A549 (cell line): ENCODE data around the gene EMP3. TPM values are rescaled to one million over a fixed set of nuclear protein-coding genes. Genes with fewer than 3 reads are reported as not detected.

Experiments
- ATAC-seq, 2 experiments: fragments of 200-7000 bp in 1 of 2; fragments of >200 bp in 1 of 2; cut with Nextera tagmentation in 1 of 2; cut with Tn5 transposase in 1 of 2; 3 replicates each; pipeline versions ENCODE4 v1.8.0 to v1.9.1; 2018 to 2020; ENCODE audit warnings: mild to moderate bottlenecking in 1 of 2, moderate library complexity in 1 of 2
- CTCF ChIA-PET: fragments of 300-600 bp; sonication (Branson Sonifier 250); formaldehyde crosslinking; extraction: SDS; loops from one replicate; lab custom pipeline; 2021; ENCODE audit warnings: antibody characterized with exemption, inconsistent platforms; lab: Yijun Ruan, JAX
- POLR2A ChIA-PET: fragments of 350-600 bp; formaldehyde crosslinking; extraction: SDS; loops from one replicate; lab custom pipeline; 2021; ENCODE audit warnings: antibody characterized with exemption, inconsistent platforms; lab: Yijun Ruan, JAX
- DNase-seq, 2 experiments: peaks; one replicate each; pipeline versions ENCODE4 v3.0.0 to v3.0.0-alpha.2; 2011 to 2016; ENCODE audit warnings: low read depth in 1 of 2, low spot score in 1 of 2
- FAIRE-seq: peaks from 2 replicates; lab custom pipeline; 2011; peaks lifted over from hg19 to GRCh38; lab: Jason Lieb, UNC
- H3K27ac ChIP-seq, 2 experiments: fragments of >200 bp; sonication (Bioruptor Twin); formaldehyde crosslinking; 3 replicates each; pipeline ENCODE4 v1.5.1; 2016 to 2017
- H3K4me1 ChIP-seq: fragments of >200 bp; sonication (Bioruptor Twin); formaldehyde crosslinking; 3 replicates; pipeline ENCODE4 v1.6.1; 2016
- H3K4me2 ChIP-seq: fragments of >200 bp; sonication (Bioruptor Twin); formaldehyde crosslinking; 3 replicates; pipeline ENCODE4 v1.6.1; 2016
- H3K4me3 ChIP-seq: fragments of >200 bp; sonication (Bioruptor Twin); formaldehyde crosslinking; 3 replicates; pipeline ENCODE4 v1.5.1; 2016
- H3K9me3 ChIP-seq: fragments of >200 bp; sonication (Bioruptor Twin); formaldehyde crosslinking; 3 replicates; pipeline ENCODE4 v1.6.1; 2016
- CBX2 ChIP-seq: fragments of 200-600 bp; sonication (generic); IDR thresholded peaks from 2 replicates; pipeline ENCODE4 v1.6.1; 2016; ENCODE audit warnings: low read depth, mild to moderate bottlenecking, borderline replicate concordance
- CHD4 ChIP-seq: fragments of 200-600 bp; sonication (generic); IDR thresholded peaks from 2 replicates; pipeline ENCODE4 v1.6.1; 2016; ENCODE audit warnings: antibody characterized with exemption, mild to moderate bottlenecking, borderline replicate concordance
- EHMT2 ChIP-seq: fragments of 200-600 bp; sonication (generic); IDR thresholded peaks from 2 replicates; pipeline ENCODE4 v1.6.1; 2016; ENCODE audit warnings: antibody characterized with exemption, low read depth, mild to moderate bottlenecking, moderate library complexity
- ESRRA ChIP-seq: fragments of 150-350 bp; IDR thresholded peaks from 2 replicates; pipeline ENCODE4 v1.6.1; 2014; ENCODE audit warnings: mild to moderate bottlenecking, low read length, borderline replicate concordance
- FOSB ChIP-seq: fragments of 250-450 bp; sonication (Bioruptor Pico); IDR thresholded peaks from 2 replicates; pipeline ENCODE4 v1.5.0; 2020; ENCODE audit warnings: mild to moderate bottlenecking, moderate library complexity
- FOXS1 ChIP-seq: fragments of 250-450 bp; sonication (Bioruptor Pico); IDR thresholded peaks from 2 replicates; pipeline ENCODE4 v1.5.0; 2020; ENCODE audit warnings: mild to moderate bottlenecking, moderate library complexity
- GATA3 ChIP-seq: IDR thresholded peaks from 2 replicates; pipeline ENCODE4 v1.6.1; 2012; ENCODE audit warnings: borderline replicate concordance
- HOXA7 ChIP-seq: fragments of 250-450 bp; sonication (Bioruptor Pico); IDR thresholded peaks from 2 replicates; pipeline ENCODE4 v1.5.0; 2020; ENCODE audit warnings: mild to moderate bottlenecking, moderate library complexity
- JUN ChIP-seq, 2 experiments: fragments of >200 bp; sonication (Bioruptor Twin); formaldehyde crosslinking; IDR thresholded peaks; 2 replicates in 1 of 2; 3 replicates in 1 of 2; pipeline ENCODE4 v1.6.1; 2016 to 2017
- MAFK ChIP-seq: fragments of 450-650 bp; IDR thresholded peaks from 2 replicates; pipeline ENCODE4 v1.6.1; 2014; ENCODE audit not compliant: partially characterized antibody
- POLR2A ChIP-seq: IDR thresholded peaks from 2 replicates; pipeline ENCODE4 v1.6.1; 2012; ENCODE audit warnings: mild to moderate bottlenecking, low read length
- RAD21 ChIP-seq, 2 experiments: fragments of >200 bp in 1 of 2; sonication (Bioruptor Twin) in 1 of 2; formaldehyde crosslinking in 1 of 2; IDR thresholded peaks in 1 of 2; conservative IDR thresholded peaks in 1 of 2; 2 replicates in 1 of 2; 3 replicates in 1 of 2; pipeline ENCODE4 v1.6.1; 2012 to 2018; ENCODE audit warnings: inconsistent platforms in 1 of 2
- RCOR1 ChIP-seq: fragments of 150-350 bp; IDR thresholded peaks from 2 replicates; pipeline ENCODE4 v1.6.1; 2014; ENCODE audit warnings: antibody characterized with exemption, low read length, low read depth
- SMC3 ChIP-seq: fragments of >200 bp; sonication (Bioruptor Twin); formaldehyde crosslinking; IDR thresholded peaks from 3 replicates; pipeline ENCODE4 v1.6.1; 2018; ENCODE audit warnings: inconsistent platforms
- ZFP36 ChIP-seq: fragments of 450-650 bp; IDR thresholded peaks from 2 replicates; pipeline ENCODE4 v1.6.1; 2014; ENCODE audit warnings: borderline replicate concordance; ENCODE audit not compliant: partially characterized antibody
- ZNF302 ChIP-seq: fragments of 250-450 bp; sonication (Bioruptor Pico); IDR thresholded peaks from 2 replicates; pipeline ENCODE4 v1.9.0; 2021; ENCODE audit warnings: inconsistent platforms, mild to moderate bottlenecking, moderate library complexity
- ZSCAN20 ChIP-seq: fragments of 250-450 bp; sonication (Bioruptor Pico); IDR thresholded peaks from 2 replicates; pipeline ENCODE4 v1.8.0; 2022; ENCODE audit warnings: mild to moderate bottlenecking, moderate library complexity
- WGBS: methylation state at CpG from one replicate; pipeline ENCODE4 v1.1.6; 2017; ENCODE audit errors: missing lambda C conversion rate; 5-methylcytosine and 5-hydroxymethylcytosine counted together
- polyA plus RNA-seq, 4 experiments: library from polyadenylated mRNA; depleted of rRNA in 3 of 4; stranded (reverse); fragments of >200 nt; fragmentation: RNase III in 1 of 4; extraction: RNeasy Plus Mini Kit Qiagen cat#74134 plus additional on column Dnase treatment in 1 of 4; gene quantifications; 2 replicates in 3 of 4; 3 replicates in 1 of 4; pipeline ENCODE4 v1.2.3, GENCODE V29; 2011 to 2017
- TF ChIP-seq, protein P1 (sequence below): fragments of 450-650 bp; IDR thresholded peaks from 2 replicates; pipeline ENCODE4 v1.6.1; 2014; ENCODE audit warnings: antibody characterized with exemption
- TF ChIP-seq, protein P2 (sequence below): fragments of 150-350 bp; IDR thresholded peaks from 2 replicates; pipeline ENCODE4 v1.6.1; 2014; ENCODE audit warnings: low read depth, mild to moderate bottlenecking, low read length
- TF ChIP-seq, protein P3 (sequence below): fragments of 200-600 bp; sonication (generic); IDR thresholded peaks from 2 replicates; pipeline ENCODE4 v1.6.1; 2016; ENCODE audit warnings: antibody characterized with exemption, mild to moderate bottlenecking, moderate library complexity
- TF ChIP-seq, protein P4 (sequence below): fragments of >200 bp; sonication (Bioruptor Twin); formaldehyde crosslinking; IDR thresholded peaks from 3 replicates; pipeline ENCODE4 v1.5.1; 2016
- TF ChIP-seq, protein P5 (sequence below): fragments of 250-450 bp; sonication (Bioruptor Pico); IDR thresholded peaks from 2 replicates; pipeline ENCODE4 v1.5.0; 2021; ENCODE audit warnings: mild to moderate bottlenecking, moderate library complexity, borderline replicate concordance

EMP3 gene
- polyA plus RNA-seq, 2 of the 4 experiments (the other 2 are of a cell fraction): 147 to 580 TPM

DNA sequence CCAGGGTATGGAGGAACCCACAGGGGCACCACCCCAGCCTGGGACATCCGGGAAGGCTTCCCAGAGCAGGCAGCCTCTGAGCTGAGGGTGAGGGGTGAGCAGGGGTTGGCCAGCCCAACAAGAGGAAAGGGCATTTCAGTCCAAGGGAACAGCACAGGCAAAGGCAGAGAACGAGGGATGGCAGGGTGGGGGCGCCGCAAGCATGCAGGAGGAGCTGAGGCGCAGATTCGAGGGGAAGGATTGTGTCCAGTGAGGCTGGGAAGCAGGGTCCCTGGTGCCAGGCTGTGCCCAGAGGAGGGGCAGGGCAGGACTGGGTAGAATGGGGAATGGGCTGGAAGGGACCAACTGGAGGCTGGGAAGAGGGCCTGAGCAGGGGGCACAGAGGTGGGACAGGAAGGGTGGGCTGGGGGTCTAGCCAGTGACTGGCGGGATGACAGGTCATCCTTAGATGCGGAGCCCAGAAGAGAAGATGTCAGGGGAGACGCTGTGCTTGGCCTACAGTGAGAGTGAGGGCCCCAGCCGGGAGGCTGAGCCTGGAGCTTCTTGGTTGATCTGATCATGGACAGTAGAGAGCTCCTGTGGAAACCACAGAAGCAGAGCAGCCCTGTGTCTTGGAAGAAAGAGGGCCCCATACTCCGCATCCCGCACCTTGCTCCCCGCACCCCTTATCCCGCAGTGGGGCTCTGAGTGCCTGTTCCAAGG, 13.6 kb downstream of the EMP3 start:
- H3K27ac ChIP-seq: peak overlapping the region in 1 of 2 experiments; percentile 45; a peak in 2 of 6 replicates
- TF ChIP-seq RAD21 (conservative IDR thresholded peaks at IDR 0.05 in 1 of 2, IDR thresholded peaks at IDR 0.05 in 1 of 2): peak in 1 of 2 experiments; percentile 51; a peak in 3 of 5 replicates
- TF ChIP-seq RCOR1: no peak
- 89% methylated on average over 14 of the region's 14 CpGs for WGBS
- ChIA-PET POLR2A (no interaction called here), CTCF (interaction anchor here (0.9 to 17.6 kb wide), 8 partner anchors 12 to 270 kb away, joined by 3 to 416 read pairs (median 11); partner anchors contain the start of genes EMP3 and KDELR1)
- DNase-seq (no peak), ATAC-seq (peak; percentile 11 to 18; a peak in 3 of 6 replicates), FAIRE-seq (no peak)
- no peak overlapping the region for H3K4me3 ChIP-seq
- H3K4me2 ChIP-seq: 0 out of 3 replicates have a peak overlapping the region, but pooled peaks have one; percentile 3
- H3K9me3 ChIP-seq: no peaks in the 10 kb centered on the region
- peaks cover 20% of the 10 kb centered on the region for H3K4me1 ChIP-seq

DNA sequence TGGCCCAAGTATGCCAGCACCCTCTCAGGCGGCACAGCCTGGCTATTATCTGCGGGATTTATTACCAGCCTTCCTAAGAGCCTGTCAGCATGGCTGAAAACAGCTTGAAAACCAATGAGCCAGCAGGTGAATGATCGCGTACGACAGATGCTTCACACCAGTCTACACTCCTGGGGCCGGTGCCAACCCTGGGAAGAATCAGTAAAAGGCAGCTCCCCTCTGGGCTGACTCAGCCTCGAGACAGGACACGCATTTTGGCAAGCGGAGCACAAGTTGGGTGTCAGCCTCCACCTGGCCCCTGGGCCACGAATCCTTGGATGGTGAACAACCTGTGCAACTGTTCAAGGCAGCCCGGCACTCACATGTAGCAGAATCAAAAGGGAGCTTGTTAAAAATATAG, 15.6 kb downstream of the EMP3 start:
- ChIA-PET CTCF (interaction anchor here (0.8 to 17.6 kb wide), 10 partner anchors 8 to 377 kb away, joined by 3 to 416 read pairs (median 4); partner anchors contain the start of genes EMP3 and KDELR1), POLR2A (interaction anchor here (1.0 to 1.5 kb wide), 3 partner anchors 13 to 22 kb away, joined by 3 to 5 read pairs (median 3); partner anchors contain the start of gene TMEM143)
- FAIRE-seq: no peak
- H3K4me3 ChIP-seq: no peak overlapping the region
- TF ChIP-seq, protein P1, sequence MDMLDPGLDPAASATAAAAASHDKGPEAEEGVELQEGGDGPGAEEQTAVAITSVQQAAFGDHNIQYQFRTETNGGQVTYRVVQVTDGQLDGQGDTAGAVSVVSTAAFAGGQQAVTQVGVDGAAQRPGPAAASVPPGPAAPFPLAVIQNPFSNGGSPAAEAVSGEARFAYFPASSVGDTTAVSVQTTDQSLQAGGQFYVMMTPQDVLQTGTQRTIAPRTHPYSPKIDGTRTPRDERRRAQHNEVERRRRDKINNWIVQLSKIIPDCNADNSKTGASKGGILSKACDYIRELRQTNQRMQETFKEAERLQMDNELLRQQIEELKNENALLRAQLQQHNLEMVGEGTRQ: no peak
- TF ChIP-seq POLR2A: no peak
- no peak for TF ChIP-seq ZFP36
- TF ChIP-seq GATA3: no peak
- TF ChIP-seq FOXS1 (CRISPR knock-in tag): no peak
- TF ChIP-seq, protein P2, sequence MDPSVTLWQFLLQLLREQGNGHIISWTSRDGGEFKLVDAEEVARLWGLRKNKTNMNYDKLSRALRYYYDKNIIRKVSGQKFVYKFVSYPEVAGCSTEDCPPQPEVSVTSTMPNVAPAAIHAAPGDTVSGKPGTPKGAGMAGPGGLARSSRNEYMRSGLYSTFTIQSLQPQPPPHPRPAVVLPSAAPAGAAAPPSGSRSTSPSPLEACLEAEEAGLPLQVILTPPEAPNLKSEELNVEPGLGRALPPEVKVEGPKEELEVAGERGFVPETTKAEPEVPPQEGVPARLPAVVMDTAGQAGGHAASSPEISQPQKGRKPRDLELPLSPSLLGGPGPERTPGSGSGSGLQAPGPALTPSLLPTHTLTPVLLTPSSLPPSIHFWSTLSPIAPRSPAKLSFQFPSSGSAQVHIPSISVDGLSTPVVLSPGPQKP: no peak
- no peak for TF ChIP-seq HOXA7 (CRISPR knock-in tag)
- no peak for TF ChIP-seq MAFK
- TF ChIP-seq, protein P3, sequence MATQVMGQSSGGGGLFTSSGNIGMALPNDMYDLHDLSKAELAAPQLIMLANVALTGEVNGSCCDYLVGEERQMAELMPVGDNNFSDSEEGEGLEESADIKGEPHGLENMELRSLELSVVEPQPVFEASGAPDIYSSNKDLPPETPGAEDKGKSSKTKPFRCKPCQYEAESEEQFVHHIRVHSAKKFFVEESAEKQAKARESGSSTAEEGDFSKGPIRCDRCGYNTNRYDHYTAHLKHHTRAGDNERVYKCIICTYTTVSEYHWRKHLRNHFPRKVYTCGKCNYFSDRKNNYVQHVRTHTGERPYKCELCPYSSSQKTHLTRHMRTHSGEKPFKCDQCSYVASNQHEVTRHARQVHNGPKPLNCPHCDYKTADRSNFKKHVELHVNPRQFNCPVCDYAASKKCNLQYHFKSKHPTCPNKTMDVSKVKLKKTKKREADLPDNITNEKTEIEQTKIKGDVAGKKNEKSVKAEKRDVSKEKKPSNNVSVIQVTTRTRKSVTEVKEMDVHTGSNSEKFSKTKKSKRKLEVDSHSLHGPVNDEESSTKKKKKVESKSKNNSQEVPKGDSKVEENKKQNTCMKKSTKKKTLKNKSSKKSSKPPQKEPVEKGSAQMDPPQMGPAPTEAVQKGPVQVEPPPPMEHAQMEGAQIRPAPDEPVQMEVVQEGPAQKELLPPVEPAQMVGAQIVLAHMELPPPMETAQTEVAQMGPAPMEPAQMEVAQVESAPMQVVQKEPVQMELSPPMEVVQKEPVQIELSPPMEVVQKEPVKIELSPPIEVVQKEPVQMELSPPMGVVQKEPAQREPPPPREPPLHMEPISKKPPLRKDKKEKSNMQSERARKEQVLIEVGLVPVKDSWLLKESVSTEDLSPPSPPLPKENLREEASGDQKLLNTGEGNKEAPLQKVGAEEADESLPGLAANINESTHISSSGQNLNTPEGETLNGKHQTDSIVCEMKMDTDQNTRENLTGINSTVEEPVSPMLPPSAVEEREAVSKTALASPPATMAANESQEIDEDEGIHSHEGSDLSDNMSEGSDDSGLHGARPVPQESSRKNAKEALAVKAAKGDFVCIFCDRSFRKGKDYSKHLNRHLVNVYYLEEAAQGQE: no peak
- no peak for TF ChIP-seq FOSB (CRISPR knock-in tag)
- TF ChIP-seq ZSCAN20 (CRISPR knock-in tag): no peak
- TF ChIP-seq ESRRA: no peak
- TF ChIP-seq, protein P4, sequence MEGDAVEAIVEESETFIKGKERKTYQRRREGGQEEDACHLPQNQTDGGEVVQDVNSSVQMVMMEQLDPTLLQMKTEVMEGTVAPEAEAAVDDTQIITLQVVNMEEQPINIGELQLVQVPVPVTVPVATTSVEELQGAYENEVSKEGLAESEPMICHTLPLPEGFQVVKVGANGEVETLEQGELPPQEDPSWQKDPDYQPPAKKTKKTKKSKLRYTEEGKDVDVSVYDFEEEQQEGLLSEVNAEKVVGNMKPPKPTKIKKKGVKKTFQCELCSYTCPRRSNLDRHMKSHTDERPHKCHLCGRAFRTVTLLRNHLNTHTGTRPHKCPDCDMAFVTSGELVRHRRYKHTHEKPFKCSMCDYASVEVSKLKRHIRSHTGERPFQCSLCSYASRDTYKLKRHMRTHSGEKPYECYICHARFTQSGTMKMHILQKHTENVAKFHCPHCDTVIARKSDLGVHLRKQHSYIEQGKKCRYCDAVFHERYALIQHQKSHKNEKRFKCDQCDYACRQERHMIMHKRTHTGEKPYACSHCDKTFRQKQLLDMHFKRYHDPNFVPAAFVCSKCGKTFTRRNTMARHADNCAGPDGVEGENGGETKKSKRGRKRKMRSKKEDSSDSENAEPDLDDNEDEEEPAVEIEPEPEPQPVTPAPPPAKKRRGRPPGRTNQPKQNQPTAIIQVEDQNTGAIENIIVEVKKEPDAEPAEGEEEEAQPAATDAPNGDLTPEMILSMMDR: no peak
- TF ChIP-seq SMC3: no peak
- TF ChIP-seq ZNF302 (CRISPR knock-in tag): no peak
- TF ChIP-seq CHD4: no peak
- no peak for TF ChIP-seq CBX2
- TF ChIP-seq, protein P5, sequence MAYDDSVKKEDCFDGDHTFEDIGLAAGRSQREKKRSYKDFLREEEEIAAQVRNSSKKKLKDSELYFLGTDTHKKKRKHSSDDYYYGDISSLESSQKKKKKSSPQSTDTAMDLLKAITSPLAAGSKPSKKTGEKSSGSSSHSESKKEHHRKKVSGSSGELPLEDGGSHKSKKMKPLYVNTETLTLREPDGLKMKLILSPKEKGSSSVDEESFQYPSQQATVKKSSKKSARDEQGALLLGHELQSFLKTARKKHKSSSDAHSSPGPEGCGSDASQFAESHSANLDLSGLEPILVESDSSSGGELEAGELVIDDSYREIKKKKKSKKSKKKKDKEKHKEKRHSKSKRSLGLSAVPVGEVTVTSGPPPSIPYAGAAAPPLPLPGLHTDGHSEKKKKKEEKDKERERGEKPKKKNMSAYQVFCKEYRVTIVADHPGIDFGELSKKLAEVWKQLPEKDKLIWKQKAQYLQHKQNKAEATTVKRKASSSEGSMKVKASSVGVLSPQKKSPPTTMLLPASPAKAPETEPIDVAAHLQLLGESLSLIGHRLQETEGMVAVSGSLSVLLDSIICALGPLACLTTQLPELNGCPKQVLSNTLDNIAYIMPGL (CRISPR knock-in tag): no peak
- TF ChIP-seq JUN (IDR thresholded peaks at IDR 0.05): no peak
- TF ChIP-seq EHMT2: no peak
- H3K4me2 ChIP-seq: no peak overlapping the region
- peak; percentile 5 to 26; a peak in 2 of 6 replicates for ATAC-seq
- no peaks in the 10 kb centered on the region for H3K9me3 ChIP-seq
- WGBS: 76% methylated on average over 11 of the region's 11 CpGs
- peaks cover 20% of the 10 kb centered on the region for H3K4me1 ChIP-seq
- H3K27ac ChIP-seq: peak overlapping the region in 1 of 2 experiments; percentile 6; a peak in 2 of 6 replicates
- no peak for DNase-seq
